ENCODE data around the gene COA8. TPM values are rescaled to one million over a fixed set of nuclear protein-coding genes. Genes with fewer than 3 reads are reported as not detected.

The COA8 gene
- total RNA-seq, 1 donor from 2014 or later, result 33.7 TPM

- H3K36me3 Mint-ChIP-seq (ENCODE audit: low read depth), result peaks cover 11% of the 10 kb centered on the region
- H3K4me3 Mint-ChIP-seq, result peak overlapping the region; percentile 95
- no peaks in the 10 kb centered on the region for H3K9me3 Mint-ChIP-seq
- DNase-seq (ENCODE audit: low read depth, low spot score), result no peak
- peak overlapping the region; percentile 95 for H3K27ac Mint-ChIP-seq (ENCODE audit: unreplicated experiment)
- TF ChIP-seq CTCF (conservative IDR thresholded peaks at IDR 0.05), result peak; percentile 25
- H3K4me1 Mint-ChIP-seq, result peaks cover 50% of the 10 kb centered on the region
- no peaks in the 10 kb centered on the region for H3K27me3 Mint-ChIP-seq (ENCODE audit: low read depth)
These were observed 1.2 kb upstream of the COA8 start for GRCh38 chr14:103561381-103562178.

- TF ChIP-seq CTCF (conservative IDR thresholded peaks at IDR 0.05), result no peak
- peak overlapping the region; percentile 95 for H3K4me3 Mint-ChIP-seq
- peaks cover 11% of the 10 kb centered on the region for H3K36me3 Mint-ChIP-seq (ENCODE audit: low read depth)
- DNase-seq (ENCODE audit: low read depth, low spot score), result no peak
- H3K9me3 Mint-ChIP-seq, result no peaks in the 10 kb centered on the region
- H3K4me1 Mint-ChIP-seq, result peaks cover 48% of the 10 kb centered on the region
- no peaks in the 10 kb centered on the region for H3K27me3 Mint-ChIP-seq (ENCODE audit: low read depth)
- peak overlapping the region; percentile 95 for H3K27ac Mint-ChIP-seq (ENCODE audit: unreplicated experiment)
These were observed 656 bp upstream of the COA8 start for GRCh38 chr14:103562179-103562428.

GRCh38 chr14:103563226-103563620, 463 bp downstream of the COA8 start:
- Mint-ChIP-seq H3K27ac (ENCODE audit: unreplicated experiment) (peak overlapping the region; percentile 72), H3K4me1 (peaks cover 47% of the 10 kb centered on the region), H3K9me3 (no peaks in the 10 kb centered on the region), H3K27me3 (ENCODE audit: low read depth) (no peaks in the 10 kb centered on the region), H3K36me3 (ENCODE audit: low read depth) (peaks cover 11% of the 10 kb centered on the region), H3K4me3 (peak overlapping the region; percentile 92)
- no peak for TF ChIP-seq CTCF (conservative IDR thresholded peaks at IDR 0.05)
- no peak for DNase-seq (ENCODE audit: low read depth, low spot score)

GRCh38 chr14:103563844-103564505, 1.2 kb downstream of the COA8 start:
- H3K27ac Mint-ChIP-seq (ENCODE audit: unreplicated experiment), result no peak overlapping the region
- no peak for TF ChIP-seq CTCF (conservative IDR thresholded peaks at IDR 0.05)
- no peaks in the 10 kb centered on the region for H3K9me3 Mint-ChIP-seq
- DNase-seq (ENCODE audit: low read depth, low spot score), result no peak
- no peaks in the 10 kb centered on the region for H3K27me3 Mint-ChIP-seq (ENCODE audit: low read depth)
- H3K36me3 Mint-ChIP-seq (ENCODE audit: low read depth), result peaks cover 7% of the 10 kb centered on the region
- H3K4me3 Mint-ChIP-seq, result peak overlapping the region; percentile 92
- peaks cover 45% of the 10 kb centered on the region for H3K4me1 Mint-ChIP-seq

GRCh38 chr14:103568952-103569351, 6.2 kb downstream of the COA8 start:
- no peak for TF ChIP-seq CTCF (conservative IDR thresholded peaks at IDR 0.05)
- H3K27ac Mint-ChIP-seq (ENCODE audit: unreplicated experiment), result peak overlapping the region; percentile 92
- H3K36me3 Mint-ChIP-seq (ENCODE audit: low read depth), result peaks cover 2% of the 10 kb centered on the region
- no peaks in the 10 kb centered on the region for H3K27me3 Mint-ChIP-seq (ENCODE audit: low read depth)
- peaks cover 23% of the 10 kb centered on the region for H3K4me1 Mint-ChIP-seq
- no peak for DNase-seq (ENCODE audit: low read depth, low spot score)
- H3K9me3 Mint-ChIP-seq, result no peaks in the 10 kb centered on the region
- peak overlapping the region; percentile 53 for H3K4me3 Mint-ChIP-seq
